Calu3 (cell line): ENCODE data around the gene CDKL4. TPM values are rescaled to one million over a fixed set of nuclear protein-coding genes. Genes with fewer than 3 reads are reported as not detected.

Experiments
- BruUV-seq: library from RNA; stranded (reverse); fragments of 400-500 nt; replicated peaks from 2 replicates; lab custom pipeline; 2021; lab: Mats Ljungman, UMichigan
- CTCF ChIA-PET: fragments of 300-600 bp; sonication (Branson Sonifier 250); formaldehyde crosslinking; loops from one replicate; lab custom pipeline; 2022; ENCODE audit warnings: antibody characterized with exemption; lab: Charles Lee
- DNase-seq: peaks from one replicate; pipeline ENCODE4 v3.0.0; 2022
- H3K27ac Mint-ChIP-seq: one replicate; pipeline ENCODE4 v1.8.0; 2022; ENCODE audit warnings: mixed read lengths; ENCODE audit not compliant: unreplicated experiment
- H3K27me3 Mint-ChIP-seq: one replicate; pipeline ENCODE4 v1.8.0; 2022; ENCODE audit warnings: mixed read lengths; ENCODE audit not compliant: unreplicated experiment
- H3K36me3 Mint-ChIP-seq: one replicate; pipeline ENCODE4 v1.8.0; 2022; ENCODE audit warnings: mild to moderate bottlenecking, moderate library complexity, mixed read lengths; ENCODE audit not compliant: insufficient read depth, unreplicated experiment
- H3K4me1 Mint-ChIP-seq: one replicate; pipeline ENCODE4 v1.8.0; 2022; ENCODE audit warnings: mild to moderate bottlenecking, low read depth, mixed read lengths; ENCODE audit not compliant: unreplicated experiment
- H3K4me3 Mint-ChIP-seq: one replicate; pipeline ENCODE4 v1.8.0; 2022; ENCODE audit warnings: mild to moderate bottlenecking, low read depth, moderate library complexity, mixed read lengths; ENCODE audit not compliant: unreplicated experiment
- H3K9me3 Mint-ChIP-seq: one replicate; pipeline ENCODE4 v1.8.0; 2022; ENCODE audit warnings: low read depth, mixed read lengths; ENCODE audit not compliant: unreplicated experiment
- CTCF ChIP-seq: fragments of 200-600 bp; IDR thresholded peaks from one replicate; pipeline ENCODE4 v1.8.0; 2022; ENCODE audit warnings: antibody characterized with exemption; ENCODE audit not compliant: unreplicated experiment
- intact Hi-C: fragments of 100-400 bp; cut with micrococcal nuclease; formaldehyde crosslinking; loops from one replicate; pipeline ENCODE4 v1.10.0; 2022; ENCODE audit not compliant: unreplicated experiment
- total RNA-seq: library from RNA; stranded (reverse); gene quantifications from 2 replicates; pipeline ENCODE4 v1.2.3, GENCODE V29; 2022

CDKL4 gene
- total RNA-seq, 1 experiment from 2014 or later, result 0.83 TPM

- no peaks in the 10 kb centered on the region for H3K9me3 Mint-ChIP-seq
- TF ChIP-seq CTCF, result no peak
- BruUV-seq, result no TSS peak
- H3K36me3 Mint-ChIP-seq, result peaks cover 12% of the 10 kb centered on the region
- CTCF ChIA-PET, result interaction anchor here (0.7 kb wide), 1 partner anchor 366 kb away, joined by 3 read pairs; no protein-coding TSS in a partner anchor
- no peaks in the 10 kb centered on the region for H3K4me1 Mint-ChIP-seq
- DNase-seq, result no peak
- H3K27ac Mint-ChIP-seq, result no peak overlapping the region
- intact Hi-C loops, result no loop called here
- H3K4me3 Mint-ChIP-seq, result no peak overlapping the region
- no peaks in the 10 kb centered on the region for H3K27me3 Mint-ChIP-seq
These were observed 22.5 kb upstream of the CDKL4 start for GRCh38 chr2:39266139-39266805.

- H3K27me3 Mint-ChIP-seq, result no peaks in the 10 kb centered on the region
- BruUV-seq, result no TSS peak
- no peak for DNase-seq
- TF ChIP-seq CTCF, result no peak
- no peak overlapping the region for H3K27ac Mint-ChIP-seq
- intact Hi-C loops, result no loop called here
- H3K4me3 Mint-ChIP-seq, result no peak overlapping the region
- CTCF ChIA-PET, result no interaction called here
- H3K4me1 Mint-ChIP-seq, result no peaks in the 10 kb centered on the region
- H3K36me3 Mint-ChIP-seq, result peaks cover 17% of the 10 kb centered on the region
- no peaks in the 10 kb centered on the region for H3K9me3 Mint-ChIP-seq
These were observed 21.5 kb upstream of the CDKL4 start for GRCh38 chr2:39265315-39265714.

GRCh38 chr2:39264733-39265132 lies 21.0 kb upstream of the CDKL4 start:
- no peak overlapping the region for H3K4me3 Mint-ChIP-seq
- H3K27ac Mint-ChIP-seq, result no peak overlapping the region
- no peaks in the 10 kb centered on the region for H3K4me1 Mint-ChIP-seq
- intact Hi-C loops, result no loop called here
- no TSS peak for BruUV-seq
- DNase-seq, result no peak
- H3K36me3 Mint-ChIP-seq, result peaks cover 17% of the 10 kb centered on the region
- no peaks in the 10 kb centered on the region for H3K27me3 Mint-ChIP-seq
- no peaks in the 10 kb centered on the region for H3K9me3 Mint-ChIP-seq
- no peak for TF ChIP-seq CTCF
- CTCF ChIA-PET, result no interaction called here

- no peaks in the 10 kb centered on the region for H3K9me3 Mint-ChIP-seq
These were observed 16.3 kb upstream of the CDKL4 start for GRCh38 chr2:39260087-39260486.

More at GRCh38 chr2:39260087-39260486, 16.3 kb upstream of the CDKL4 start:
- no peaks in the 10 kb centered on the region for H3K27me3 Mint-ChIP-seq
- H3K4me3 Mint-ChIP-seq, result no peak overlapping the region
- H3K4me1 Mint-ChIP-seq, result no peaks in the 10 kb centered on the region
- intact Hi-C loops, result no loop called here
- BruUV-seq, result no TSS peak
- no peak for DNase-seq
- H3K27ac Mint-ChIP-seq, result no peak overlapping the region
- no peak for TF ChIP-seq CTCF
- peaks cover 13% of the 10 kb centered on the region for H3K36me3 Mint-ChIP-seq
- CTCF ChIA-PET, result no interaction called here
